ENCODE measurements around the gene PBX3. TPM values are rescaled to one million over a fixed set of nuclear protein-coding genes. Genes with fewer than 3 reads are reported as not detected.

Gene PBX3
- total RNA-seq, 1 donor from 2014 or later: 6.3 TPM

- Histone ChIP-seq H3K27me3 (ENCODE audit: control insufficient read depth, insufficient read depth, low read length) (no peaks in the 10 kb centered on the region), H3K36me3 (ENCODE audit: control insufficient read depth, insufficient read depth, low read length) (no peaks in the 10 kb centered on the region), H3K4me3 (ENCODE audit: low read depth, low read length) (no peak overlapping the region)
- DNase-seq (ENCODE audit: low read depth) (peak; percentile 31), FAIRE-seq (no peak)
- TF ChIP-seq CTCF (IDR thresholded peaks at IDR 0.05; ENCODE audit: insufficient read depth, low read length, severe bottlenecking): no peak
These were observed 201.9 kb downstream of the PBX3 start for GRCh38 chr9:125948887-125949596.

GRCh38 chr9:125949703-125950460 is 202.7 kb downstream of the PBX3 start:
- TF ChIP-seq CTCF (IDR thresholded peaks at IDR 0.05; ENCODE audit: insufficient read depth, low read length, severe bottlenecking): no peak
- H3K4me3 ChIP-seq (ENCODE audit: low read depth, low read length): no peak overlapping the region
- DNase-seq (ENCODE audit: low read depth) (no peak), FAIRE-seq (no peak)
- H3K36me3 ChIP-seq (ENCODE audit: control insufficient read depth, insufficient read depth, low read length): no peaks in the 10 kb centered on the region
- no peaks in the 10 kb centered on the region for H3K27me3 ChIP-seq (ENCODE audit: control insufficient read depth, insufficient read depth, low read length)

GRCh38 chr9:125950880-125951471 is 203.8 kb downstream of the PBX3 start:
- FAIRE-seq (no peak), DNase-seq (ENCODE audit: low read depth) (no peak)
- Histone ChIP-seq H3K4me3 (ENCODE audit: low read depth, low read length) (no peak overlapping the region), H3K27me3 (ENCODE audit: control insufficient read depth, insufficient read depth, low read length) (no peaks in the 10 kb centered on the region), H3K36me3 (ENCODE audit: control insufficient read depth, insufficient read depth, low read length) (no peaks in the 10 kb centered on the region)
- no peak for TF ChIP-seq CTCF (IDR thresholded peaks at IDR 0.05; ENCODE audit: insufficient read depth, low read length, severe bottlenecking)

- no peak for DNase-seq (ENCODE audit: low read depth)
- no peak overlapping the region for H3K4me3 ChIP-seq (ENCODE audit: low read depth, low read length)
- no peaks in the 10 kb centered on the region for H3K27me3 ChIP-seq (ENCODE audit: control insufficient read depth, insufficient read depth, low read length)
- H3K36me3 ChIP-seq (ENCODE audit: control insufficient read depth, insufficient read depth, low read length): no peaks in the 10 kb centered on the region
- FAIRE-seq: no peak
- no peak for TF ChIP-seq CTCF (IDR thresholded peaks at IDR 0.05; ENCODE audit: insufficient read depth, low read length, severe bottlenecking)
These were observed 206.3 kb downstream of the PBX3 start for GRCh38 chr9:125953314-125954019.

- Histone ChIP-seq H3K36me3 (ENCODE audit: control insufficient read depth, insufficient read depth, low read length) (no peaks in the 10 kb centered on the region), H3K27me3 (ENCODE audit: control insufficient read depth, insufficient read depth, low read length) (no peaks in the 10 kb centered on the region), H3K4me3 (ENCODE audit: low read depth, low read length) (no peak overlapping the region)
- DNase-seq (ENCODE audit: low read depth) (no peak), FAIRE-seq (no peak)
- no peak for TF ChIP-seq CTCF (IDR thresholded peaks at IDR 0.05; ENCODE audit: insufficient read depth, low read length, severe bottlenecking)
These were observed 208.9 kb downstream of the PBX3 start for GRCh38 chr9:125956102-125956501.

Measured in bronchial epithelial cell (primary cell).